Measurements from ENCODE around the gene SPP2. TPM values are rescaled to one million over a fixed set of nuclear protein-coding genes. Genes with fewer than 3 reads are reported as not detected.

Gene SPP2
- total RNA-seq, 4 donors from 2014 or later = not detected

GRCh38 chr2:234033885-234034284 lies 16.6 kb upstream of the SPP2 start:
- Histone ChIP-seq H3K36me3 (no peaks in the 10 kb centered on the region), H3K27me3 (no peaks in the 10 kb centered on the region), H3K4me3 (no peak overlapping the region), H3K4me1 (no peaks in the 10 kb centered on the region), H3K27ac (no peak overlapping the region), H3K9me3 (no peaks in the 10 kb centered on the region)
- TF ChIP-seq POLR2AphosphoS5 (IDR thresholded peaks at IDR 0.05) (no peak), CTCF (IDR thresholded peaks at IDR 0.05) (no peak)
- DNase-seq (ENCODE audit: low spot score in 2 of 2) = no peak
- 98% methylated on average over 2 of the region's 2 CpGs for WGBS

GRCh38 chr2:234038076-234038802 lies 12.3 kb upstream of the SPP2 start:
- Histone ChIP-seq H3K27ac (no peak overlapping the region), H3K4me3 (no peak overlapping the region), H3K36me3 (no peaks in the 10 kb centered on the region), H3K4me1 (no peaks in the 10 kb centered on the region), H3K27me3 (no peaks in the 10 kb centered on the region), H3K9me3 (no peaks in the 10 kb centered on the region)
- no peak for DNase-seq (ENCODE audit: low spot score in 2 of 2)
- WGBS = 58% methylated on average over 2 of the region's 2 CpGs
- TF ChIP-seq EP300 (IDR thresholded peaks at IDR 0.05) = no peak
- TF ChIP-seq POLR2AphosphoS5 (IDR thresholded peaks at IDR 0.05) = no peak
- no peak for TF ChIP-seq CTCF (IDR thresholded peaks at IDR 0.05)
- no peak for TF ChIP-seq POLR2A (IDR thresholded peaks at IDR 0.05)

GRCh38 chr2:234044157-234044556 lies 6.3 kb upstream of the SPP2 start:
- Histone ChIP-seq H3K27me3 (no peaks in the 10 kb centered on the region), H3K27ac (no peak overlapping the region), H3K9me3 (no peaks in the 10 kb centered on the region), H3K4me1 (no peaks in the 10 kb centered on the region), H3K36me3 (no peaks in the 10 kb centered on the region), H3K4me3 (no peak overlapping the region)
- no peak for TF ChIP-seq EP300 (IDR thresholded peaks at IDR 0.05)
- TF ChIP-seq POLR2A (IDR thresholded peaks at IDR 0.05) = no peak
- no peak for TF ChIP-seq POLR2AphosphoS5 (IDR thresholded peaks at IDR 0.05)
- TF ChIP-seq CTCF (IDR thresholded peaks at IDR 0.05) = no peak
- WGBS = 21% methylated on average over 1 of the region's 1 CpG
- DNase-seq (ENCODE audit: low spot score in 2 of 2) = no peak

GRCh38 chr2:234046521-234046920 lies 4.0 kb upstream of the SPP2 start:
- H3K9me3 ChIP-seq = no peaks in the 10 kb centered on the region
- H3K27me3 ChIP-seq = no peaks in the 10 kb centered on the region
- H3K4me1 ChIP-seq = no peaks in the 10 kb centered on the region
- DNase-seq (ENCODE audit: low spot score in 2 of 2) = no peak
- no peak overlapping the region for H3K4me3 ChIP-seq
- WGBS = 69% methylated on average over 3 of the region's 3 CpGs
- H3K36me3 ChIP-seq = no peaks in the 10 kb centered on the region
- TF ChIP-seq EP300 (IDR thresholded peaks at IDR 0.05) = no peak
- TF ChIP-seq POLR2A (IDR thresholded peaks at IDR 0.05) = no peak
- TF ChIP-seq CTCF (IDR thresholded peaks at IDR 0.05) = no peak
- no peak for TF ChIP-seq POLR2AphosphoS5 (IDR thresholded peaks at IDR 0.05)
- H3K27ac ChIP-seq = no peak overlapping the region

- no peaks in the 10 kb centered on the region for H3K27me3 ChIP-seq
- H3K36me3 ChIP-seq = no peaks in the 10 kb centered on the region
- no peaks in the 10 kb centered on the region for H3K9me3 ChIP-seq
- no peak for DNase-seq (ENCODE audit: low spot score in 2 of 2)
- TF ChIP-seq CTCF (IDR thresholded peaks at IDR 0.05) (no peak), POLR2AphosphoS5 (IDR thresholded peaks at IDR 0.05) (no peak), POLR2A (IDR thresholded peaks at IDR 0.05) (no peak)
- no peak overlapping the region for H3K27ac ChIP-seq
- H3K4me1 ChIP-seq = no peaks in the 10 kb centered on the region
- no peak overlapping the region for H3K4me3 ChIP-seq
Observed at GRCh38 chr2:234047361-234047760, 3.1 kb upstream of the SPP2 start.

All from suprapubic skin (tissue), 4 donors.